ENCODE measurements around the gene PI4KB. TPM values are rescaled to one million over a fixed set of nuclear protein-coding genes. Genes with fewer than 3 reads are reported as not detected.
"Not testable (repeated sequence)": the region's sequence is repeated elsewhere in the genome, so short reads cannot be mapped to it uniquely, and the experiment has no call there.

Gene PI4KB
- polyA plus RNA-seq, 2 donors, result 22.3 to 28.6 TPM

DNA sequence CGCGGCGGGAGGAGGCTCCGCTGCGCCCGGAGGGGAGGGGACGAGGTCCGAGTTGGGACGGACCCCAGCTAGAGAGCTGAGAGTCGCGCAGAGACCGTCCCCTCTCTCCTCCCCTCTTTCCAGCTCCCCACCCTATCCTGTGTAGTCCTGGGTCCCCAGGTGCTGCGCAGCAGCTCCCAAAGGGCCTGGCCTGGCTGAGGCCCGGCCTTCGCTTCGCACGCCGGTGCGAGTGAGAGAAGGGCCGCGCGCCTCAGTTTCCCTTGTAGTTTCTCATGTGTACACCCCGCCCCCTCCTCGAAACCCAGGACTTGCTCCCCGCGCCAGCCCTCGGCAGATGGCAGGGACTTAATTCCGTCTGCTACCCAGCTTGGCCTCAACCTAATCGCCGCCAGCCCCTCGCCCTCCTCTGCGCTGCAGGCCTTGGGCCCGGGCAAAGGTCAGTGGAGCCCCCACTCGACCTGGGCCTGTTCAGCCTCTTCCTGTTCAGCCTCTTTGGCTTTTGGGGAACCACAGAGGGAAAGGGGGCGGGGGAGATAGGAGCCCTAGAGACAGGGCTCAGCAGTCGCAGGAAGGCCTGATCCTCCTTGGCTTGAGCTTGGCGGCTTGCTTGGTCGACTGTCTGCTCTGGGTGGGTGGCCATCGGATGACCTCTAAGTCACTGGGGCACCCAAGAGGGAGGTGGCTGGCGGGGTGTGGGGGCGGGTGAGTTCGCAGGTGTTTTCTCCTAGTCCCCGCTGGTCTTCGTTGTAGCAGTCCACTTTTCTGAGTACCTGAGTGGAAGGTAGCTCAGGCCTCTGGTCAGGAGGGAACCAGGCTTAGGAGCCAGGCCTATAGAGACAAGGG lies 44.1 kb downstream of the PI4KB start:
- H3K27ac ChIP-seq (ENCODE audit: low read depth in 2 of 2, low read length in 1 of 2), result peak overlapping the region; percentile 100
- peak overlapping the region; percentile 75 to 80 for H3K4me3 ChIP-seq (ENCODE audit: low read depth in 1 of 2, low read length in 2 of 2)
- H3K36me3 ChIP-seq (ENCODE audit: control insufficient read depth in 2 of 2, insufficient read depth in 2 of 2, low read length in 1 of 2), result peaks cover 16 to 17% of the 10 kb centered on the region in 2 donors
- 4 to 5% methylated on average over 44 of the region's 44 CpGs for WGBS, 2 donors
- no peaks in the 10 kb centered on the region for H3K9me3 ChIP-seq (ENCODE audit: control insufficient read depth in 2 of 2, insufficient read depth in 1 of 2, low read depth in 1 of 2, low read length in 1 of 2)
- no peaks in the 10 kb centered on the region for H3K27me3 ChIP-seq (ENCODE audit: control insufficient read depth in 1 of 2, insufficient read depth in 2 of 2, low read length in 2 of 2)
- peaks cover 0 to 10% of the 10 kb centered on the region in 2 donors for H3K4me1 ChIP-seq (ENCODE audit: control insufficient read depth in 2 of 2, insufficient read depth in 2 of 2, low read length in 1 of 2)

DNA sequence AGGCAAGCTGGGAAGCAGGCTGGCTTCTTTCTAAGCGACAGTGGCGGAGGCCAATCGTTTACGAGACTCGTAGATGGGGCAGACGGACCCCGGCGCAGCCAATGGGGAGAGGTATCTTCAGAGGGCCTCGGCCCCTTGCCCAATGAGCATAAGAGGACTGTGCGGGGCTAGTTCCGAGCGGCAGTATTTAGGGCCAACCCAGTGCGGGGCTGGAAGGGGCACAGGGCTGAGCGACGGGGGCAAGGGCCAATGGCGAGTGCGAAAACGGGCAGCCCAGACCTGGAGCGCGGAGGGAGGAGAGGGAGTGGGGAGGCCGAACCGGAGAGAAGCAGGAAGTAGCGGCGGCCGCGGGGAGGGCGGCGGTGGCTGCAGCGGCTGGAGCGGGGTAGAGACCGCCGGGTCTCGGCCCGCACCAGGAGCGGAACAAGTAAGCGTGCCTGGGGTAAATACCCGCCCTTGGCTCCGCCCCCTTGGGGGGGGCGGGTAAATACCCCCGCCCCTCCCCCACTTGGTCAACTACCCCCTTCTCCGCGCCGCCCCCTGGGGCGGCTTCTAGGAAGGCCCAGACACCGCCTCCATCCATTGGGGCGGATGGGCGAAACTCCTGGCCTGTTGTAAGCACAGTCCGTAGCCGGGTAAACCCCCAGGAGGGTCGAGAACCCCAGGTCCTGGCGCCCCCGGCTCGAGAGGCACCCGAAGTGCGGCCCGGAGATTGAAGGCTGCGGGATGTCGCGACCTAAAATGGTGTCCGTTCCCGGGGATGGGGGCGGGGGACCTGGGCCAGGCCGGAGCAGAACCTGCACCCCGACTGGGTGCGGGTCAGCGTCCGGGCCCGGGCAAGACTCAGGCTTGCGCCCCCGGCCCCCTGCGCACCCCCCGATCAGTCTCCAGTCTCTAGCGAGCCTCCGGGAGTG lies 45.0 kb downstream of the PI4KB start, which contains the start of gene ZNF687:
ZNF687 (plus strand) TSS at position 331 of the 914 bp plus-strand sequence. CDS start 3,993 bp downstream, outside the sequence.
- peak within 1 kb of the TSS; percentile 100 for H3K27ac ChIP-seq (ENCODE audit: low read depth in 2 of 2, low read length in 1 of 2)
- 0 to 1% methylated on average over 72 to 74 of the region's 74 CpGs for WGBS, 2 donors
- H3K4me1 ChIP-seq (ENCODE audit: control insufficient read depth in 2 of 2, insufficient read depth in 2 of 2, low read length in 1 of 2), result peaks cover 0 to 10% of the 10 kb centered on the region in 2 donors
- H3K9me3 ChIP-seq (ENCODE audit: control insufficient read depth in 2 of 2, insufficient read depth in 1 of 2, low read depth in 1 of 2, low read length in 1 of 2), result no peaks in the 10 kb centered on the region
- H3K36me3 ChIP-seq (ENCODE audit: control insufficient read depth in 2 of 2, insufficient read depth in 2 of 2, low read length in 1 of 2), result peaks cover 9 to 10% of the 10 kb centered on the region in 2 donors
- no peaks in the 10 kb centered on the region for H3K27me3 ChIP-seq (ENCODE audit: control insufficient read depth in 1 of 2, insufficient read depth in 2 of 2, low read length in 2 of 2)
- H3K4me3 ChIP-seq (ENCODE audit: low read depth in 1 of 2, low read length in 2 of 2), result peak within 1 kb of the TSS; percentile 75 to 80

DNA sequence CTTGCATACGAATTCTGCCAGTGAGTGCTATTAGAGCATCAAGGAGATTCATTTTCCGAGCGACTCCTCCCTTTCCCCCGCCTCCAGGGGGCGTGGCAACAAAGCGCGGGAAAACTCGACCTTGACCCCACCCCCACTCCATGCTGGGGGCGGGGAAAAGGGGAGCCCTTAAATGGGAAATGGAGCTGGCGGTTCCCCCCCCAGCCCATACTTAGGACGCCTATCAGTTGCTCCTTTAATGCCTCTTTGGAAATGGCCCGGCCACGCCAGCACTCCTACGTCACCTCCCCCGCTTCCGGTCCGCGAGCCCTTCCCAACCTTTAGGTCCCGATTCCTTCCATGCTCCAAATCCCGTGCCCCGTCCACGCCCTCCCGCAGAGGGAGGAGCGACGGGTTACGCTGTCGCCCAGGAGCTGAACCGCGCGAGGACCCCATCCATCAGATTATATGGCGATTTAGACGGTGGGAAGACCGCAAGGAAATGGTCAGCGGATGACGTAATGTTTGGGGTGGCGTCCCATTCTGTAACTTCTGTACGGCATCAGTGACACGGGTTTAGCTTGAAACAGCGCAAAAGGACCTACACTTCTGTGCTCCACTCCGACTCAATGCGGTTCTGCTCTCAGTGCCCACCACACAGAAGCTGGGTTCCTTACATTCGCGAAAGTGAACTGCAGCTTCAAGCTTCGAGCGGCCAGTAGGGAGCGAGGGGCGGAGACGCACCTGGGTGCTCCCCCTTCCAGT lies 45.8 kb downstream of the PI4KB start:
- Histone ChIP-seq H3K9me3 (ENCODE audit: control insufficient read depth in 2 of 2, insufficient read depth in 1 of 2, low read depth in 1 of 2, low read length in 1 of 2) (no peaks in the 10 kb centered on the region), H3K4me1 (ENCODE audit: control insufficient read depth in 2 of 2, insufficient read depth in 2 of 2, low read length in 1 of 2) (peaks cover 0 to 10% of the 10 kb centered on the region in 2 donors), H3K27ac (ENCODE audit: low read depth in 2 of 2, low read length in 1 of 2) (peak overlapping the region; percentile 100), H3K4me3 (ENCODE audit: low read depth in 1 of 2, low read length in 2 of 2) (peak overlapping the region; percentile 69 to 80), H3K27me3 (ENCODE audit: control insufficient read depth in 1 of 2, insufficient read depth in 2 of 2, low read length in 2 of 2) (no peaks in the 10 kb centered on the region), H3K36me3 (ENCODE audit: control insufficient read depth in 2 of 2, insufficient read depth in 2 of 2, low read length in 1 of 2) (peaks cover 2 to 3% of the 10 kb centered on the region in 2 donors)
- WGBS, 2 donors, result 0% methylated on average over 48 of the region's 48 CpGs

DNA sequence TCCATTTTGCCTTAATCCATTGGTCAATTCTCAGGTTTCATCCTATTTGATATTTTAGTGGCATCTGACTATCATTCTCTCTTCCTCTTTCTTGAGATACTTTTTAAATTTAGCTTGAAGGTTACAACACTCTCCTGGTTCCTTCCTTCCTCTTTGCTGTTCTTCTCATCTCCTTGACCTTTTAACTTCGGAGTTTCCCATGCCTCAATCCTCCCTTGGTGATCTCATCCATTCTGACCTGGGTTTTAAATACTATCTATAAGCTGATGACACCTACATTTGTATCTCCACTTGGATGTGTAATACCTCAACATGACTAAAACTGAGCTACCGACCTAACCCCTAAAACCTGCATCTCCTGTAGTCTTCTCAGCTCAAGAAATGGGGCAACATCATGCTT lies 50.0 kb downstream of the PI4KB start:
- Histone ChIP-seq H3K36me3 (ENCODE audit: control insufficient read depth in 2 of 2, insufficient read depth in 2 of 2, low read length in 1 of 2) (no peaks in the 10 kb centered on the region), H3K27ac (ENCODE audit: low read depth in 2 of 2, low read length in 1 of 2) (no peak overlapping the region), H3K4me3 (ENCODE audit: low read depth in 1 of 2, low read length in 2 of 2) (no peak overlapping the region), H3K4me1 (ENCODE audit: control insufficient read depth in 2 of 2, insufficient read depth in 2 of 2, low read length in 1 of 2) (no peaks in the 10 kb centered on the region), H3K27me3 (ENCODE audit: control insufficient read depth in 1 of 2, insufficient read depth in 2 of 2, low read length in 2 of 2) (no peaks in the 10 kb centered on the region), H3K9me3 (ENCODE audit: control insufficient read depth in 2 of 2, insufficient read depth in 1 of 2, low read depth in 1 of 2, low read length in 1 of 2) (no peaks in the 10 kb centered on the region)
- 66 to 70% methylated on average over 2 of the region's 2 CpGs for WGBS, 2 donors

DNA sequence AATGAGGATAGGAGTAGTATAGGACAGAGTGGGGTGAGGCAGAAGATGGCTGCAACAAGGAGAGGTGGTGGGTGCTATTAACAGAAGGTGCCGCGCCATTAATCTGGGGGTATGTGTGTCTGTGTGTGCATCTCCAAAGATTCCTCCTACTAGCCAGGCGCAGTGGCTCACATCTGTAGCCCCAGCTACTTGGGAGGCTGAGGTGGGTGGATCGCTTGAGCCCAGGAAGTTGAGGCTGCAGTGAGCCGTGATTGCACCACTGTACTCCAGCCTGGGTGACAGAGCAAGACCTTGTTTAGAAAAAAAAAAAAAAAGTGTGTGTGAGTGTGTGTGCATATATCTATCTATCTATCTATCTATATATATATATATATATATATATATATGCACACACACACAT lies 51.9 kb downstream of the PI4KB start:
- H3K27me3 ChIP-seq (ENCODE audit: control insufficient read depth in 1 of 2, insufficient read depth in 2 of 2, low read length in 2 of 2); H3K36me3 ChIP-seq (ENCODE audit: control insufficient read depth in 2 of 2, insufficient read depth in 2 of 2, low read length in 1 of 2); H3K4me3 ChIP-seq (ENCODE audit: low read depth in 1 of 2, low read length in 2 of 2); H3K9me3 ChIP-seq (ENCODE audit: control insufficient read depth in 2 of 2, insufficient read depth in 1 of 2, low read depth in 1 of 2, low read length in 1 of 2); H3K4me1 ChIP-seq (ENCODE audit: control insufficient read depth in 2 of 2, insufficient read depth in 2 of 2, low read length in 1 of 2); H3K27ac ChIP-seq (ENCODE audit: low read depth in 2 of 2, low read length in 1 of 2): not testable (repeated sequence)
- 86 to 90% methylated on average over 5 of the region's 5 CpGs for WGBS, 2 donors

DNA sequence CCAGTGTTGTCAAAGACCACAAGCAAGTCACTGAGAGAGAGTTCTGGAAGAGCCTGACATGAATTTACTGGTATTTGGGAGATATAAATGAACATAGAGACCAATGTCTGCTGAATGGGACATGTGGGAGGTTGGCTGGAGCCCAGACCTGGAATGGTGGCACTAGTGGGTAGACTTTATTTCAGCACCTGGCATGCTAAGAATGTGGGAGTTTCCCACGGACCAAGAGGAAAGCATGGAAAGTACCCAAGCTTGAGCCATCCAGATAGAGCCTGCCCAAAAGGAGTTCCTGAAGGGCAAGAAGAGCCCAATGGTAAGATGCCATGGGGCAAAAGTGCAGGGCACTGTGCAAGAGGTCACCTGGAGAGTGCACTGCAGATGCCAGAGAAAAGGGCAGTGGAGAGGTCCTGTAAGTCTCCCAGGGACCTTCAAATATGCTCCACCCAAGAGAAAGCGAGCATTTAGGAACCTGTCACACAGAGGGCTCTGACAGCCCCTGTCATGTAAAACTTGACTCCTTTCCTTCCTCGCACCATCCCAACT lies 53.2 kb downstream of the PI4KB start:
- Histone ChIP-seq H3K4me3 (ENCODE audit: low read depth in 1 of 2, low read length in 2 of 2) (no peak overlapping the region), H3K36me3 (ENCODE audit: control insufficient read depth in 2 of 2, insufficient read depth in 2 of 2, low read length in 1 of 2) (no peaks in the 10 kb centered on the region), H3K9me3 (ENCODE audit: control insufficient read depth in 2 of 2, insufficient read depth in 1 of 2, low read depth in 1 of 2, low read length in 1 of 2) (no peaks in the 10 kb centered on the region), H3K27me3 (ENCODE audit: control insufficient read depth in 1 of 2, insufficient read depth in 2 of 2, low read length in 2 of 2) (no peaks in the 10 kb centered on the region), H3K4me1 (ENCODE audit: control insufficient read depth in 2 of 2, insufficient read depth in 2 of 2, low read length in 1 of 2) (no peaks in the 10 kb centered on the region), H3K27ac (ENCODE audit: low read depth in 2 of 2, low read length in 1 of 2) (no peak overlapping the region)
- 76 to 83% methylated on average over 3 of the region's 3 CpGs for WGBS, 2 donors

DNA sequence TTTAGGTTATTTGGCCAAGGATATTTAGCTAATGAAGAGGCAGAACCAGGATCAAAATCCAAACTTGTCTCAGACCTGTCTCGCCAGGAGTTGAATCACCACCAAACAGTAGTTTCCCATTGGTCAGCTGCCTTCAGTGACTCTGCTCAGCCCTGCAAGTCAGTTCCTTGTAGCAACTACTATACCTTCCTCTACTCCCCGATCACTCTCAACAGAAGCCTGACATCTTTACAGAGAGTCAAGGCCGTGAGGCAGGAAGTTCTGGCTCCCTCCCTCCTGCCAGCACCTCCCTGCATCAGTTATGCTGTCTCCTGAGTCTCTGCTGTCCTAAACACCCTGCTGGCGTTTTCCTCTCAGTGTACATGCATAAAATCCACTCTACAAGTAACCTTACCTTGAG lies 59.5 kb downstream of the PI4KB start:
- H3K36me3 ChIP-seq (ENCODE audit: control insufficient read depth in 2 of 2, insufficient read depth in 2 of 2, low read length in 1 of 2), result peaks cover 16 to 33% of the 10 kb centered on the region in 2 donors
- peak overlapping the region; percentile 26 to 50 for H3K27ac ChIP-seq (ENCODE audit: low read depth in 2 of 2, low read length in 1 of 2)
- peaks cover 0 to 4% of the 10 kb centered on the region in 2 donors for H3K4me1 ChIP-seq (ENCODE audit: control insufficient read depth in 2 of 2, insufficient read depth in 2 of 2, low read length in 1 of 2)
- no peak overlapping the region for H3K4me3 ChIP-seq (ENCODE audit: low read depth in 1 of 2, low read length in 2 of 2)
- no peaks in the 10 kb centered on the region for H3K9me3 ChIP-seq (ENCODE audit: control insufficient read depth in 2 of 2, insufficient read depth in 1 of 2, low read depth in 1 of 2, low read length in 1 of 2)
- 64 to 69% methylated on average over 4 of the region's 4 CpGs for WGBS, 2 donors
- no peaks in the 10 kb centered on the region for H3K27me3 ChIP-seq (ENCODE audit: control insufficient read depth in 1 of 2, insufficient read depth in 2 of 2, low read length in 2 of 2)

DNA sequence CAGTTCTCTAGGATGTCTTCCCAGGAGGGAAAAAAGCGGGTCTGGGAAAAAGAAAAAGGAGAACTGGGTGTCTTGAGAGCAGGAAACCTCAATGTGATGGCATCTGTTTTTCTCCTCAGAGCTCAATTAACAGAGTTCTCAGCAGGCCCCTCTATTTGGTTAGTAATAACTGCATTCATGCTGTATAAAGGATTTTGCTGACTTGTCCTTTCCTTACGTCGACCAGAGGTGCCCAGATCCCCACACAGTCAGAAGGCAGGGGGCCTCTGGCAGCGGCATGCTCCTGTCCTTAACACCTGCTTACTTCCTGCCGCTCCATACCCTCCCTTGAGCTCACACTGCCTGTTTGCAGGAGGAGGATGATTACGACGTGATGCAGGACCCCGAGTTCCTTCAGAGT lies 60.4 kb downstream of the PI4KB start:
- Histone ChIP-seq H3K9me3 (ENCODE audit: control insufficient read depth in 2 of 2, insufficient read depth in 1 of 2, low read depth in 1 of 2, low read length in 1 of 2) (no peaks in the 10 kb centered on the region), H3K27me3 (ENCODE audit: control insufficient read depth in 1 of 2, insufficient read depth in 2 of 2, low read length in 2 of 2) (no peaks in the 10 kb centered on the region), H3K36me3 (ENCODE audit: control insufficient read depth in 2 of 2, insufficient read depth in 2 of 2, low read length in 1 of 2) (peaks cover 16 to 35% of the 10 kb centered on the region in 2 donors), H3K4me1 (ENCODE audit: control insufficient read depth in 2 of 2, insufficient read depth in 2 of 2, low read length in 1 of 2) (peaks cover 0 to 4% of the 10 kb centered on the region in 2 donors), H3K27ac (ENCODE audit: low read depth in 2 of 2, low read length in 1 of 2) (peak overlapping the region in 1 of 2 donors; percentile 61), H3K4me3 (ENCODE audit: low read depth in 1 of 2, low read length in 2 of 2) (no peak overlapping the region)
- 79 to 85% methylated on average over 8 of the region's 8 CpGs for WGBS, 2 donors

DNA sequence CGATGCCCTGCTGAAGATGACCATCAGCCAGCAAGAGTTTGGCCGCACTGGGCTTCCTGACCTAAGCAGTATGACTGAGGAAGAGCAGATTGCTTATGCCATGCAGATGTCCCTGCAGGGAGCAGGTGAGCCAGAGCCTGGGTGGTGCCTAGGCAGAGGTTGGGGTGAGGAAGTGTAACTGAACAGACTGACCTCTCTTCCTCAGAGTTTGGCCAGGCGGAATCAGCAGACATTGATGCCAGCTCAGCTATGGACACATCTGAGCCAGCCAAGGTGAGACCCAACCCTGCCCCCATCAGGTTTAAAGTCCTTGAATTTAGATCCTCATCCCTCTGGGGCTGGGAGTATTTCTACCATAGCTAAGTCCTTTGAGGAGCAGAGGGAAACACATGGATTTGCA lies 60.9 kb downstream of the PI4KB start:
- H3K36me3 ChIP-seq (ENCODE audit: control insufficient read depth in 2 of 2, insufficient read depth in 2 of 2, low read length in 1 of 2), result peaks cover 16 to 35% of the 10 kb centered on the region in 2 donors

More for the DNA sequence above, 60.9 kb downstream of the PI4KB start:
- H3K4me1 ChIP-seq (ENCODE audit: control insufficient read depth in 2 of 2, insufficient read depth in 2 of 2, low read length in 1 of 2), result peaks cover 0 to 4% of the 10 kb centered on the region in 2 donors
- WGBS, 2 donors, result 77 to 96% methylated on average over 3 of the region's 3 CpGs
- no peak overlapping the region for H3K27ac ChIP-seq (ENCODE audit: low read depth in 2 of 2, low read length in 1 of 2)
- no peaks in the 10 kb centered on the region for H3K9me3 ChIP-seq (ENCODE audit: control insufficient read depth in 2 of 2, insufficient read depth in 1 of 2, low read depth in 1 of 2, low read length in 1 of 2)
- H3K27me3 ChIP-seq (ENCODE audit: control insufficient read depth in 1 of 2, insufficient read depth in 2 of 2, low read length in 2 of 2), result no peaks in the 10 kb centered on the region
- no peak overlapping the region for H3K4me3 ChIP-seq (ENCODE audit: low read depth in 1 of 2, low read length in 2 of 2)

Data from esophagus (tissue), 2 donors.